Neural progenitor cell (in vitro differentiated cells): ENCODE results near the gene CUBN. TPM values are rescaled to one million over a fixed set of nuclear protein-coding genes. Genes with fewer than 3 reads are reported as not detected.

Source experiments
- DNase-seq: peaks from one replicate; pipeline ENCODE4 v3.0.0-alpha.2; 2016; ENCODE audit warnings: low spot score
- H2AFZ ChIP-seq: fragments of 200-600 bp; sonication (generic); replicated peaks from 2 replicates; pipeline ENCODE4 v1.6.1; 2016; ENCODE audit warnings: antibody characterized with exemption
- H3F3A ChIP-seq: fragments of 200-600 bp; sonication (generic); 2 replicates; pipeline ENCODE4 v1.6.1; 2016; ENCODE audit warnings: antibody characterized with exemption, low read depth
- H3K27ac ChIP-seq: fragments of 200-600 bp; sonication (generic); 2 replicates; pipeline ENCODE4 v1.5.1; 2016; ENCODE audit warnings: mild to moderate bottlenecking
- H3K27me3 ChIP-seq: fragments of 200-600 bp; sonication (generic); 2 replicates; pipeline ENCODE4 v1.6.1; 2016; ENCODE audit warnings: mild to moderate bottlenecking, moderate library complexity
- H3K36me3 ChIP-seq: fragments of 200-600 bp; sonication (generic); 2 replicates; pipeline ENCODE4 v1.5.1; 2016
- H3K4me1 ChIP-seq: fragments of 200-600 bp; sonication (generic); 2 replicates; pipeline ENCODE4 v1.6.1; 2016; ENCODE audit warnings: mixed run types
- H3K4me2 ChIP-seq: fragments of 200-600 bp; sonication (generic); 2 replicates; pipeline ENCODE4 v1.6.1; 2016
- H3K4me3 ChIP-seq: fragments of 200-600 bp; sonication (generic); 2 replicates; pipeline ENCODE4 v1.5.1; 2016
- H3K79me2 ChIP-seq: fragments of 200-600 bp; sonication (generic); 2 replicates; pipeline ENCODE4 v1.6.1; 2016; ENCODE audit warnings: low read depth
- H3K9ac ChIP-seq: fragments of 200-600 bp; sonication (generic); 2 replicates; pipeline ENCODE4 v1.6.1; 2016
- H3K9me3 ChIP-seq: fragments of 200-600 bp; sonication (generic); 2 replicates; pipeline ENCODE4 v1.5.1; 2016; ENCODE audit warnings: low read depth
- H4K20me1 ChIP-seq: fragments of 200-600 bp; sonication (generic); 2 replicates; pipeline ENCODE4 v1.6.1; 2016; ENCODE audit warnings: low read depth
- H3K27ac Mint-ChIP-seq: 3 replicates; pipeline ENCODE4 v1.8.0; 2021; ENCODE audit warnings: mixed read lengths
- H3K27me3 Mint-ChIP-seq: 2 replicates; pipeline ENCODE4 v1.8.0; 2022; ENCODE audit warnings: low read depth, mild to moderate bottlenecking, inconsistent platforms, moderate library complexity, mixed read lengths; ENCODE audit not compliant: insufficient read depth
- H3K36me3 Mint-ChIP-seq: 3 replicates; pipeline ENCODE4 v1.8.0; 2021; ENCODE audit warnings: mixed read lengths
- H3K4me1 Mint-ChIP-seq: 3 replicates; pipeline ENCODE4 v1.8.0; 2021; ENCODE audit warnings: mixed read lengths
- H3K4me3 Mint-ChIP-seq: 3 replicates; pipeline ENCODE4 v1.8.0; 2021; ENCODE audit warnings: mild to moderate bottlenecking, moderate library complexity, mixed read lengths
- H3K9me3 Mint-ChIP-seq: 3 replicates; pipeline ENCODE4 v1.8.0; 2020; ENCODE audit warnings: mixed read lengths
- CTCF ChIP-seq: fragments of 200-600 bp; sonication (generic); IDR thresholded peaks from 2 replicates; pipeline ENCODE4 v1.5.1; 2017; ENCODE audit warnings: antibody characterized with exemption, mild to moderate bottlenecking
- EZH2 ChIP-seq: fragments of 200-600 bp; sonication (generic); IDR thresholded peaks from 2 replicates; pipeline ENCODE4 v1.6.1; 2017; ENCODE audit warnings: antibody characterized with exemption, mild to moderate bottlenecking, moderate library complexity
- EZH2phosphoT487 ChIP-seq: fragments of 200-600 bp; sonication (generic); IDR thresholded peaks from 2 replicates; pipeline ENCODE4 v1.6.1; 2017; ENCODE audit warnings: antibody characterized with exemption
- total RNA-seq: library from RNA; depleted of rRNA; stranded (reverse); fragments of >200 nt; gene quantifications from 2 replicates; pipeline ENCODE4 v1.2.3, GENCODE V29; 2015; ENCODE audit warnings: low replicate concordance

The CUBN gene
- total RNA-seq, 1 donor from 2014 or later, result 2.2 TPM

- DNase-seq, result no peak
- H3K9ac ChIP-seq, result no peak overlapping the region
- peaks cover 37% of the 10 kb centered on the region for H3K4me1 Mint-ChIP-seq
- TF ChIP-seq EZH2phosphoT487, result no peak
- no peak for TF ChIP-seq EZH2
- no peak for TF ChIP-seq CTCF
- H3K36me3 ChIP-seq, result no peaks in the 10 kb centered on the region
- no peaks in the 10 kb centered on the region for H3F3A ChIP-seq
- H2AFZ ChIP-seq, result no peak overlapping the region
- H3K27ac Mint-ChIP-seq, result peak overlapping the region; percentile 6
- peaks cover 3% of the 10 kb centered on the region for H3K36me3 Mint-ChIP-seq
- H3K79me2 ChIP-seq, result no peaks in the 10 kb centered on the region
- no peaks in the 10 kb centered on the region for H4K20me1 ChIP-seq
- no peaks in the 10 kb centered on the region for H3K9me3 ChIP-seq
- no peak overlapping the region for H3K4me2 ChIP-seq
- H3K27me3 ChIP-seq, result no peaks in the 10 kb centered on the region
- peaks cover 2% of the 10 kb centered on the region for H3K9me3 Mint-ChIP-seq
- no peak overlapping the region for H3K27ac ChIP-seq
- H3K4me3 ChIP-seq, result no peak overlapping the region
- no peak overlapping the region for H3K4me3 Mint-ChIP-seq
- H3K4me1 ChIP-seq, result no peaks in the 10 kb centered on the region
- no peaks in the 10 kb centered on the region for H3K27me3 Mint-ChIP-seq
Observed at GRCh38 chr10:16943295-16944285, 186.0 kb downstream of the CUBN start.

GRCh38 chr10:16942381-16943078 lies 187.1 kb downstream of the CUBN start:
- DNase-seq, result no peak
- Histone ChIP-seq H3K79me2 (no peaks in the 10 kb centered on the region), H4K20me1 (no peaks in the 10 kb centered on the region), H3K36me3 (no peaks in the 10 kb centered on the region), H2AFZ (no peak overlapping the region), H3F3A (no peaks in the 10 kb centered on the region), H3K4me2 (no peak overlapping the region), H3K27ac (no peak overlapping the region), H3K9ac (no peak overlapping the region), H3K4me3 (no peak overlapping the region), H3K27me3 (no peaks in the 10 kb centered on the region), H3K4me1 (no peaks in the 10 kb centered on the region), H3K9me3 (no peaks in the 10 kb centered on the region)
- Mint-ChIP-seq H3K27me3 (peaks cover 2% of the 10 kb centered on the region), H3K27ac (no peak overlapping the region), H3K4me3 (no peak overlapping the region), H3K36me3 (peaks cover 5% of the 10 kb centered on the region), H3K4me1 (peaks cover 32% of the 10 kb centered on the region), H3K9me3 (peaks cover 2% of the 10 kb centered on the region)
- TF ChIP-seq EZH2 (no peak), CTCF (no peak), EZH2phosphoT487 (no peak)

DNA sequence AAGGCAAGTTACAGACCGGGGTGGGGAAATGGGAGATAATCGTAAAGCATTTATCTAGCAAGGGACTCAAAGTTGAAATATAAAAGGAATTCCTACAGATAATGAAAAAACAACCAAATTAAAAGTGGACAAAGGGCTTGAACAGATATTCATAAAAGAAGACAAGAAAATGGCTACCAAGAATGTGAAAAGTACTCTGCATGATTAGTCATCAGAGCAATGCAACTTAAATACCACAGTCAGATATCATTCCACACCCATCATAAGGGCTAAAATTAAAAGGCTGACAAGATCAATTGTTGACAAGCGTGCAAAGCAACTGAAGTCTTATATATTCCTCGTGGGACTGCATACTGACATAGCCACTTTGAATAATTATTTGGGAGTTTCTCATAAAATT lies 187.7 kb downstream of the CUBN start:
- H3K79me2 ChIP-seq, result no peaks in the 10 kb centered on the region
- H3K4me2 ChIP-seq, result no peak overlapping the region
- H4K20me1 ChIP-seq, result no peaks in the 10 kb centered on the region
- no peaks in the 10 kb centered on the region for H3K27me3 ChIP-seq
- no peak overlapping the region for H3K27ac ChIP-seq
- H3K4me3 ChIP-seq, result no peak overlapping the region
- no peaks in the 10 kb centered on the region for H3F3A ChIP-seq
- no peak overlapping the region for H2AFZ ChIP-seq
- Mint-ChIP-seq H3K27me3 (peaks cover 2% of the 10 kb centered on the region), H3K4me3 (no peak overlapping the region), H3K9me3 (peaks cover 2% of the 10 kb centered on the region), H3K27ac (no peak overlapping the region), H3K4me1 (peaks cover 25% of the 10 kb centered on the region), H3K36me3 (peaks cover 4% of the 10 kb centered on the region)
- DNase-seq, result no peak
- no peak for TF ChIP-seq CTCF
- no peak for TF ChIP-seq EZH2
- TF ChIP-seq EZH2phosphoT487, result no peak
- H3K4me1 ChIP-seq, result no peaks in the 10 kb centered on the region
- no peak overlapping the region for H3K9ac ChIP-seq
- no peaks in the 10 kb centered on the region for H3K36me3 ChIP-seq
- no peaks in the 10 kb centered on the region for H3K9me3 ChIP-seq
